Tibial artery (tissue), 4 donors: ENCODE results near the gene INAFM2.

Source experiments
- DNase-seq, 2 donors: peaks; one replicate each; pipeline ENCODE4 v3.0.0-alpha.2; 2019
- H3K27ac ChIP-seq, 2 donors: fragments of 200-600 bp; sonication (generic) in 1 of 2; 1 replicate in 1 of 2; 2 replicates in 1 of 2; pipeline ENCODE4 v1.5.1; 2018 to 2019; ENCODE audit warnings: mild to moderate bottlenecking in 1 of 2
- H3K27me3 ChIP-seq, 2 donors: fragments of 200-600 bp; sonication (generic) in 1 of 2; one replicate each; pipeline versions ENCODE4 v1.5.1 to v1.6.0; 2016 to 2019
- H3K36me3 ChIP-seq, 3 donors: fragments of 200-600 bp; sonication (generic) in 2 of 3; one replicate each; pipeline ENCODE4 v1.5.1; 2016 to 2019; ENCODE audit warnings: mild to moderate bottlenecking in 2 of 3
- H3K4me1 ChIP-seq, 4 donors: fragments of 200-600 bp; sonication (generic) in 2 of 4; 1 replicate in 3 of 4; 2 replicates in 1 of 4; pipeline ENCODE4 v1.5.1; 2016 to 2019
- H3K4me3 ChIP-seq, 2 donors: fragments of 200-600 bp; sonication (generic) in 1 of 2; 1 replicate in 1 of 2; 2 replicates in 1 of 2; pipeline ENCODE4 v1.5.1; 2018 to 2019; ENCODE audit warnings: mild to moderate bottlenecking in 2 of 2
- H3K9me3 ChIP-seq, 3 donors: fragments of 200-600 bp; sonication (generic) in 1 of 3; one replicate each; pipeline ENCODE4 v1.5.1; 2016 to 2019
- CTCF ChIP-seq, 2 experiments: fragments of 200-600 bp in 1 of 2; fragments of 450-650 bp in 1 of 2; IDR thresholded peaks; one replicate each; pipeline ENCODE4 v1.5.1; 2017 to 2019; ENCODE audit warnings: antibody characterized with exemption in 2 of 2, mild to moderate bottlenecking in 1 of 2, moderate library complexity in 1 of 2
- intact Hi-C: fragments of 100-400 bp; cut with DNase I; formaldehyde crosslinking; loops from one replicate; pipeline ENCODE4 v1.15.0; 2023; ENCODE audit warnings: low total_unique reads

INAFM2 gene

DNA sequence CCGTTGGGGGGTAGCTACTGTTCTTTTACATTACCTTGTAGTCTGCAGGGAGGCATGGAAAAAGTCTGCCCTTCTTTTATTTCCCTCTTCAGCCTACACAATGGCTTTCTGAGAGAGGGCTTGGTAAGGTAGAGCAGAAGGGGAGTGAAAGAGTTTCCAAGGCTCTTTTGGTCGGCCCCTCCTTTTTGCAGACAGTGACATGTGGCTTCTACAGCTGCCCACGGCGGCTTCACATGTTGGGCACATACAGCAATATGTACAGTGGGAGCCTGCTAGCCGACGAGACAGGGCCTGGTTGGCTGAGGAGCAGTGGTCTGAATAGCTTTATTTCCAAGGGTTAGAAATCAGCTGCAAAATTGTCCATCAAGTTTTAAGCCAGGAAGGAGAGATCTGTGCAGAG, 4.0 kb downstream of the INAFM2 start:
- H3K4me3 ChIP-seq = peak overlapping the region; percentile 75 to 97
- no peak for TF ChIP-seq CTCF (IDR thresholded peaks at IDR 0.05)
- peak overlapping the region; percentile 90 to 92 for H3K27ac ChIP-seq
- peaks cover 0 to 7% (median 0%) of the 10 kb centered on the region in 3 donors for H3K36me3 ChIP-seq
- peaks cover 0 to 77% (median 64%) of the 10 kb centered on the region in 4 donors for H3K4me1 ChIP-seq
- H3K9me3 ChIP-seq = no peaks in the 10 kb centered on the region
- intact Hi-C loops = no loop called here
- DNase-seq = no peak
- H3K27me3 ChIP-seq = no peaks in the 10 kb centered on the region

- Histone ChIP-seq H3K27ac (peak overlapping the region; percentile 90 to 92), H3K4me1 (peaks cover 0 to 78% (median 58%) of the 10 kb centered on the region in 4 donors)
These were observed 4.7 kb downstream of the INAFM2 start for GRCh38 chr15:40328176-40328575.

GRCh38 chr15:40328751-40329150, 5.3 kb downstream of the INAFM2 start:
- Histone ChIP-seq H3K27ac (peak overlapping the region; percentile 90 to 92), H3K4me3 (peak overlapping the region; percentile 75 to 97), H3K36me3 (peaks cover 0 to 8% (median 0%) of the 10 kb centered on the region in 3 donors), H3K27me3 (no peaks in the 10 kb centered on the region), H3K4me1 (peaks cover 0 to 83% (median 61%) of the 10 kb centered on the region in 4 donors), H3K9me3 (no peaks in the 10 kb centered on the region)
- TF ChIP-seq CTCF (IDR thresholded peaks at IDR 0.05) = no peak
- DNase-seq = no peak
- intact Hi-C loops = no loop called here

More at GRCh38 chr15:40328176-40328575, 4.7 kb downstream of the INAFM2 start:
- Histone ChIP-seq H3K36me3 (peaks cover 0 to 8% (median 0%) of the 10 kb centered on the region in 3 donors), H3K4me3 (peak overlapping the region; percentile 75 to 97), H3K9me3 (no peaks in the 10 kb centered on the region), H3K27me3 (no peaks in the 10 kb centered on the region)
- no peak for DNase-seq
- intact Hi-C loops = no loop called here
- no peak for TF ChIP-seq CTCF (IDR thresholded peaks at IDR 0.05)

GRCh38 chr15:40329804-40330203, 6.3 kb downstream of the INAFM2 start:
- Histone ChIP-seq H3K9me3 (no peaks in the 10 kb centered on the region), H3K4me3 (no peak overlapping the region), H3K36me3 (peaks cover 0 to 8% (median 0%) of the 10 kb centered on the region in 3 donors), H3K27ac (peak overlapping the region; percentile 90 to 92), H3K27me3 (no peaks in the 10 kb centered on the region), H3K4me1 (peaks cover 0 to 94% (median 69%) of the 10 kb centered on the region in 4 donors)
- intact Hi-C loops = no loop called here
- DNase-seq = no peak
- TF ChIP-seq CTCF (IDR thresholded peaks at IDR 0.05) = no peak

- intact Hi-C loops = no loop called here
These were observed 6.9 kb downstream of the INAFM2 start for GRCh38 chr15:40330368-40330836.

More at GRCh38 chr15:40330368-40330836, 6.9 kb downstream of the INAFM2 start:
- H3K27ac ChIP-seq = peak overlapping the region; percentile 90 to 92
- peaks cover 0 to 8% (median 0%) of the 10 kb centered on the region in 3 donors for H3K36me3 ChIP-seq
- no peaks in the 10 kb centered on the region for H3K27me3 ChIP-seq
- H3K4me3 ChIP-seq = no peak overlapping the region
- no peaks in the 10 kb centered on the region for H3K9me3 ChIP-seq
- peaks cover 0 to 99% (median 73%) of the 10 kb centered on the region in 4 donors for H3K4me1 ChIP-seq
- DNase-seq = peak in 1 of 2 donors; percentile 89
- TF ChIP-seq CTCF (IDR thresholded peaks at IDR 0.05) = no peak
